Parathyroid adenoma (tissue), 2 donors: ENCODE measurements around the gene MICOS13.

ENCODE experiments used
- H2AFZ ChIP-seq: fragments of 300-600 bp; sonication (generic); one replicate; pipeline ENCODE4 v1.7.0; 2017; ENCODE audit warnings: antibody characterized with exemption, mild to moderate bottlenecking
- H3K27ac ChIP-seq: fragments of 300-600 bp; sonication (generic); one replicate; pipeline ENCODE4 v1.7.0; 2017
- H3K27me3 ChIP-seq: fragments of 300-600 bp; sonication (generic); one replicate; pipeline ENCODE4 v1.7.0; 2017; ENCODE audit warnings: low read length; ENCODE audit not compliant: control insufficient read depth, insufficient read depth
- H3K36me3 ChIP-seq: fragments of 300-600 bp; sonication (generic); one replicate; pipeline ENCODE4 v1.7.0; 2017; ENCODE audit warnings: low read length; ENCODE audit not compliant: control insufficient read depth, insufficient read depth
- H3K4me1 ChIP-seq: fragments of 300-600 bp; sonication (generic); one replicate; pipeline ENCODE4 v1.7.0; 2017; ENCODE audit warnings: control low read depth
- H3K4me2 ChIP-seq: fragments of 300-600 bp; sonication (generic); one replicate; pipeline ENCODE4 v1.7.0; 2017; ENCODE audit warnings: low read length
- H3K4me3 ChIP-seq: fragments of 300-600 bp; sonication (generic); one replicate; pipeline ENCODE4 v1.7.0; 2017; ENCODE audit warnings: low read depth, low read length
- H3K79me2 ChIP-seq: fragments of 300-600 bp; sonication (generic); one replicate; pipeline ENCODE4 v1.7.0; 2017; ENCODE audit warnings: control low read depth
- H3K9ac ChIP-seq: fragments of 300-600 bp; sonication (generic); one replicate; pipeline ENCODE4 v1.7.0; 2017; ENCODE audit warnings: mild to moderate bottlenecking
- H3K9me3 ChIP-seq: fragments of 300-600 bp; sonication (generic); one replicate; pipeline ENCODE4 v1.7.0; 2017; ENCODE audit warnings: low read length; ENCODE audit not compliant: control insufficient read depth
- CTCF ChIP-seq: fragments of 300-600 bp; sonication (generic); IDR thresholded peaks from one replicate; pipeline ENCODE4 v1.7.0; 2017; ENCODE audit warnings: antibody characterized with exemption, mild to moderate bottlenecking
- donor health status: primary hyperparathyroidism.

The MICOS13 gene

GRCh38 chr19:5679289-5680083 is 830 bp downstream of the MICOS13 start:
- Histone ChIP-seq H3K9ac (no peak overlapping the region), H2AFZ (peak overlapping the region; percentile 76), H3K9me3 (no peaks in the 10 kb centered on the region), H3K36me3 (no peaks in the 10 kb centered on the region), H3K4me1 (no peaks in the 10 kb centered on the region), H3K27me3 (no peaks in the 10 kb centered on the region), H3K79me2 (no peaks in the 10 kb centered on the region), H3K4me2 (peak overlapping the region; percentile 98), H3K27ac (no peak overlapping the region), H3K4me3 (peak overlapping the region; percentile 98)
- TF ChIP-seq CTCF = peak; percentile 10

GRCh38 chr19:5678071-5678718 is 2.1 kb downstream of the MICOS13 start:
- H2AFZ ChIP-seq = no peak overlapping the region
- H3K36me3 ChIP-seq = no peaks in the 10 kb centered on the region
- no peak overlapping the region for H3K9ac ChIP-seq
- no peaks in the 10 kb centered on the region for H3K27me3 ChIP-seq
- H3K4me2 ChIP-seq = no peak overlapping the region
- no peak overlapping the region for H3K27ac ChIP-seq
- no peak overlapping the region for H3K4me3 ChIP-seq
- no peaks in the 10 kb centered on the region for H3K4me1 ChIP-seq
- TF ChIP-seq CTCF = no peak
- no peaks in the 10 kb centered on the region for H3K9me3 ChIP-seq
- H3K79me2 ChIP-seq = no peaks in the 10 kb centered on the region

GRCh38 chr19:5677580-5677979 is 2.7 kb downstream of the MICOS13 start:
- no peak overlapping the region for H3K9ac ChIP-seq
- TF ChIP-seq CTCF = no peak

GRCh38 chr19:5677136-5677535 is 3.2 kb downstream of the MICOS13 start:
- Histone ChIP-seq H3K4me3 (no peak overlapping the region), H3K9me3 (no peaks in the 10 kb centered on the region), H3K79me2 (no peaks in the 10 kb centered on the region), H3K27me3 (no peaks in the 10 kb centered on the region), H2AFZ (no peak overlapping the region), H3K4me1 (no peaks in the 10 kb centered on the region), H3K27ac (no peak overlapping the region), H3K9ac (no peak overlapping the region), H3K36me3 (no peaks in the 10 kb centered on the region), H3K4me2 (no peak overlapping the region)
- TF ChIP-seq CTCF = no peak

More at GRCh38 chr19:5677580-5677979, 2.7 kb downstream of the MICOS13 start:
- Histone ChIP-seq H3K27me3 (no peaks in the 10 kb centered on the region), H3K36me3 (no peaks in the 10 kb centered on the region), H3K79me2 (no peaks in the 10 kb centered on the region), H2AFZ (no peak overlapping the region), H3K9me3 (no peaks in the 10 kb centered on the region), H3K27ac (no peak overlapping the region), H3K4me3 (no peak overlapping the region), H3K4me1 (no peaks in the 10 kb centered on the region), H3K4me2 (no peak overlapping the region)
